Neutrophil (primary cell): ENCODE data around the gene CLEC12A.
A peak's percentile ranks its signal among the peaks of the same experiment; 100 is the strongest.
"Not testable (repeated sequence)": the region's sequence is repeated elsewhere in the genome, so short reads cannot be mapped to it uniquely, and the experiment has no call there.

ENCODE experiments used
- H3K27ac ChIP-seq: fragments of 200-600 bp; sonication (generic); 2 replicates; pipeline ENCODE4 v1.5.1; 2016; ENCODE audit warnings: mild to moderate bottlenecking, moderate library complexity
- H3K27me3 ChIP-seq: fragments of 200-600 bp; sonication (generic); 2 replicates; pipeline ENCODE4 v1.6.0; 2016; ENCODE audit warnings: mild to moderate bottlenecking
- H3K36me3 ChIP-seq: fragments of 200-600 bp; sonication (generic); 2 replicates; pipeline ENCODE4 v1.5.1; 2017
- H3K4me1 ChIP-seq, 2 experiments: fragments of 200-600 bp in 1 of 2; sonication (generic) in 1 of 2; 1 replicate in 1 of 2; 2 replicates in 1 of 2; pipeline versions ENCODE4 v1.5.1 to v1.6.1; 2013 to 2016; ENCODE audit warnings: low read depth in 1 of 2, low read length in 1 of 2, mild to moderate bottlenecking in 1 of 2, moderate library complexity in 1 of 2; ENCODE audit not compliant: control insufficient read depth in 1 of 2, insufficient read depth in 1 of 2
- H3K4me3 ChIP-seq, 2 experiments: fragments of 200-600 bp in 1 of 2; sonication (generic) in 1 of 2; 1 replicate in 1 of 2; 2 replicates in 1 of 2; pipeline ENCODE4 v1.5.1; 2013 to 2016; ENCODE audit warnings: low read depth in 1 of 2, low read length in 1 of 2, mild to moderate bottlenecking in 1 of 2, moderate library complexity in 1 of 2
- H3K9me3 ChIP-seq: fragments of 200-600 bp; sonication (generic); 2 replicates; pipeline ENCODE4 v1.5.1; 2016
- TF ChIP-seq, protein P1 (sequence below): fragments of 200-600 bp; sonication (generic); IDR thresholded peaks from 2 replicates; pipeline ENCODE4 v1.5.1; 2016; ENCODE audit warnings: antibody characterized with exemption

CLEC12A gene

DNA sequence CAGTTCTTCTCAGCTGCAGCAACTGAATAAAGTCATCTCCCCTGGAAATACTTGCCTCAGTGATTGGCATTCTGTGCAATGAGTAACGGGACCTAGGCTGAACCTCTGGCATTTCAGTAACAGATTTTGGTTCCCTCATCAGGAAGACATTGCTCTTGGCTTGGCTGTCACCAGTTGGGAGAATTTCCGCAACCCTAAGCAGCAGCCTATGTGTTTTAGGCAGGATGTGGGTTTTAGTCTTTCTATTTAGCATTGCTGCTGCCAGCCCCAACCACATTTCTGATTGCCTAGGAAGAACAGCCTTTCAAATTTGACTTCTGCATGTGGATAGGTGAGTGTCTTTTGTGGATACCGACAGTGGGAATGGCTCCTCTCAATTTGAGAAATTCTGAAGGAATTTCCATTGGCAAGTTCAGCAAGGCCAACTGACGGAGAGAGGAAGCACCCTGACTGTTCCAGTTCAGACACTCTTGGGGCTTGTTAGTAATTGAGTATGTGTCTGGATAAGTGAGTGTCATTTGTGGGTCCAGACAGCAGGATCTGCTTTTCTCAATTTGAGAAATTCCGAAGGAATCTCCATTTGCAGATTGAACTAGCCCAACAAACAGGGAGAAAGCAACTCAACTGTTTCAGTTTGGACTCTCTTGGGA, 20.1 kb upstream of the CLEC12A start:
- Histone ChIP-seq H3K27ac (peak overlapping the region; percentile 41), H3K27me3 (no peaks in the 10 kb centered on the region), H3K36me3 (no peaks in the 10 kb centered on the region), H3K4me1 (peaks cover 38 to 47% of the 10 kb centered on the region in 2 experiments), H3K9me3 (no peaks in the 10 kb centered on the region), H3K4me3 (no peak overlapping the region)
- TF ChIP-seq, protein P1, sequence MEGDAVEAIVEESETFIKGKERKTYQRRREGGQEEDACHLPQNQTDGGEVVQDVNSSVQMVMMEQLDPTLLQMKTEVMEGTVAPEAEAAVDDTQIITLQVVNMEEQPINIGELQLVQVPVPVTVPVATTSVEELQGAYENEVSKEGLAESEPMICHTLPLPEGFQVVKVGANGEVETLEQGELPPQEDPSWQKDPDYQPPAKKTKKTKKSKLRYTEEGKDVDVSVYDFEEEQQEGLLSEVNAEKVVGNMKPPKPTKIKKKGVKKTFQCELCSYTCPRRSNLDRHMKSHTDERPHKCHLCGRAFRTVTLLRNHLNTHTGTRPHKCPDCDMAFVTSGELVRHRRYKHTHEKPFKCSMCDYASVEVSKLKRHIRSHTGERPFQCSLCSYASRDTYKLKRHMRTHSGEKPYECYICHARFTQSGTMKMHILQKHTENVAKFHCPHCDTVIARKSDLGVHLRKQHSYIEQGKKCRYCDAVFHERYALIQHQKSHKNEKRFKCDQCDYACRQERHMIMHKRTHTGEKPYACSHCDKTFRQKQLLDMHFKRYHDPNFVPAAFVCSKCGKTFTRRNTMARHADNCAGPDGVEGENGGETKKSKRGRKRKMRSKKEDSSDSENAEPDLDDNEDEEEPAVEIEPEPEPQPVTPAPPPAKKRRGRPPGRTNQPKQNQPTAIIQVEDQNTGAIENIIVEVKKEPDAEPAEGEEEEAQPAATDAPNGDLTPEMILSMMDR = no peak

DNA sequence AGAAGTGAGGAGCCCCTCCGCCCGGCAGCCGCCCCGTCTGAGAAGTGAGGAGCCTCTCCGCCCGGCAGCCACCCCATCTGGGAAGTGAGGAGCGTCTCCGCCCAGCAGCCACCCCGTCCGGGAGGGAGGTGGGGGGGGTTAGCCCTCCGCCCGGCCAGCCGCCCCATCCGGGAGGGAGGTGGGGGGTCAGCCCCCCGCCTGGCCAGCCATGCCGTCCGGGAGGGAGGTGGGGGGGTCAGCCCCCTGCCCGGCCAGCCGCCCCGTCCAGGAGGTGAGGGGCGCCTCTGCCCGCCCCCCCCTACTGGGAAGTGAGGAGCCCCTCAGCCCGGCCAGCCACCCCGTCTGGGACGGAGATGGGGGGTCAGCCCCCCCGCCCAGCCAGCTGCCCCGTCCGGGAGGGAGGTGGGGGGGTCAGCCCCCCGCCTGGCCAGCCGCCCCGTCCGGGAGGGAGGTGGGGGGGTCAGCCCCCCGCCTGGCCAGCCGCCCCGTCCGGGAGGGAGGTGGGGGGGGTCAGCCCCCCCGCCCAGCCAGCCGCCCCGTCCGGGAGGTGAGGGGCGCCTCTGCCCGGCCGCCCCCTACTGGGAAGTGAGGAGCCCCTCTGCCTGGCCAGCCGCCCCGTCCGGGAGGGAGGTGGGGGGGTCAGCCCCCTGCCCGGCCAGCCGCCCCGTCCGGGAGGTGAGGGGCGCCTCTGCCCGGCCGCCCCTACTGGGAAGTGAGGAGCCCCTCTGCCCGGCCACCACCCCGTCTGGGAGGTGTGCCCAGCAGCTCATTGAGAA, 18.1 kb upstream of the CLEC12A start:
- not testable (repeated sequence) for H3K27ac ChIP-seq, H3K4me3 ChIP-seq, H3K9me3 ChIP-seq, H3K36me3 ChIP-seq, H3K27me3 ChIP-seq
- H3K4me1 ChIP-seq = peaks cover 27 to 35% of the 10 kb centered on the region in 2 experiments

DNA sequence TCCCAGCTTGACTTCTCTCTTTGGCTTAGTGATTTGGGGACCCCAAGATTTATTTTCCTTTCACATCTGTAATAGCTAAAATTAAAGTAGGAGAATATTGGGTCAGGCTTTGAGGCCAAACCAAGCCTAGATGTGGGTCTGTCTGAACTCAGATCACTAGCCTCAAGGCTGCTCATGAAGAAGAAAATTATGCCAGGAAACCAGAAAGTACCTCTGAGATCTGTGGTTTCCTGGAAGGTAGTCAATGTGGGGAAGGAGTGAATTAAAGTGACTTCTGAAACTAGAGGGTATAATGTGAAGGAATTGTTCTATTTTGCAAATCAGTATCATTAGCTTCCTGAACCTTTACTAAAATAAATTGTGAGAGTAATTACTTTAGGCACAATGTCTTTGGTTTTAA, 13.4 kb upstream of the CLEC12A start:
- Histone ChIP-seq H3K4me1 (peaks cover 8 to 12% of the 10 kb centered on the region in 2 experiments), H3K9me3 (no peaks in the 10 kb centered on the region), H3K27me3 (no peaks in the 10 kb centered on the region), H3K36me3 (no peaks in the 10 kb centered on the region), H3K27ac (no peak overlapping the region), H3K4me3 (no peak overlapping the region)
- TF ChIP-seq, protein P1 = no peak

DNA sequence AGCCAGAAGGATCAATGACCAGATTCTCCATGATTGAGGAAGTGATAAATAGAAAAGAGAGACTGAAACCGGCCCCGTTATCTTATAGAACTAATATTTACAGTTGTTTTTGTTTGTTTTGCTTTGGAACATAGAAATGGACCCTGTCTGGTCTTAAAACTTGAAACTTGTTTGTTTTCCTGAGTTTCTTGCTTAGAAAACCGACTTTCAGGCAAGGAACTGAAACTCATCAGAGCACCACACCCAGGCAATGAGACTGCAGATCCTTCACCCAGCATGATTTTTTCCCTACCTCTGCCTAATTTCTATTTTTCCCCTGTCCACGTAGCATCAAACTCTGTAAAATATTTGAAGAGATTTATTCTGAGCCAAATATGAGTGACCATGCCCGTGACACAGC, 10.6 kb upstream of the CLEC12A start:
- Histone ChIP-seq H3K27me3 (no peaks in the 10 kb centered on the region), H3K36me3 (no peaks in the 10 kb centered on the region), H3K4me3 (no peak overlapping the region), H3K9me3 (no peaks in the 10 kb centered on the region), H3K27ac (no peak overlapping the region), H3K4me1 (peaks cover 8 to 24% of the 10 kb centered on the region in 2 experiments)
- TF ChIP-seq, protein P1 = no peak

DNA sequence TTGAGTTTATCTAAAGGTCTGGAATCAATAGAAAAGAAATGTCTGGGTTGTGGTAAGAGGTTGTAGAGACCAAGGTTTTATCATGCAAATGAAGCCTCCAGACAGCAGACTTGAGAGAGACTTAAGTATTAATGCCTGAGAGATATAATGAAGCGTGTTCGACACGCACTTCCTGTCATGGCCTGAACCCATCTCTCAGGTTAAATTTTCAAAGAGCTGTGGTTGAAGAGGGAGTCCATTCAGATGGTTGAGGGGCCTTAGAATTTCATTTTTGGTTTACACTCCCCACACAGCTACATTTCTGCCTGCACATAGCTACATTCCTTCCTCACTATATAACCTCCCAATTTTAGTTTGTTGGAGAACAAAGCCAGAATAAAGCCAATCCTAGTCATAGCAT, 10.1 kb upstream of the CLEC12A start:
- TF ChIP-seq, protein P1 = no peak
- Histone ChIP-seq H3K9me3 (no peaks in the 10 kb centered on the region), H3K36me3 (no peaks in the 10 kb centered on the region), H3K27ac (no peak overlapping the region), H3K4me3 (no peak overlapping the region), H3K27me3 (no peaks in the 10 kb centered on the region), H3K4me1 (peaks cover 8 to 24% of the 10 kb centered on the region in 2 experiments)

DNA sequence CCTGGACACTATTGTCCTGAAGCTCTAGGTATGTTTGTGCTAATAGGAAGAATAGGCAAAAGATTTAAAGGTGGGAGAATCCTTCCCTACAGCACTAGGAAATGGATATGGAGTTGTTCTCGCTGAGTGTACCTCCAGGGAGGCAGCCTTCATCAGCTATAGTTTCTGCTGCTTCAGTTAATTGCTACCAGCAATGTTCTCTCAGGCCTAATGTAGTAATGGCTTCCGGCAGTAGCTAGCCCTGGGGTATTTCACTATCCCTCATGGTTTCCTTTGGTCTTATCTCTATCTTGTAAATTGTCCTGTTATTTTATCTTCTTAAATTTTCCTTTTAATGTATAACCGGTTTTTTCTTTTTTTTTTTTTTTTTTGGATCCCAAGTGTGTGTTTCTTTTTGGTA, 9.3 kb upstream of the CLEC12A start:
- H3K4me3 ChIP-seq = no peak overlapping the region
- TF ChIP-seq, protein P1 = no peak
- peaks cover 8 to 24% of the 10 kb centered on the region in 2 experiments for H3K4me1 ChIP-seq
- no peaks in the 10 kb centered on the region for H3K9me3 ChIP-seq
- no peaks in the 10 kb centered on the region for H3K36me3 ChIP-seq
- no peaks in the 10 kb centered on the region for H3K27me3 ChIP-seq
- H3K27ac ChIP-seq = no peak overlapping the region
